ENCODE results near the gene RPH3AL. TPM values are rescaled to one million over a fixed set of nuclear protein-coding genes. Genes with fewer than 3 reads are reported as not detected.

Gene RPH3AL
- total and polyA plus RNA-seq, 4 experiments from 2014 or later: 1.7 to 5.9 (median 4.0) TPM

DNA sequence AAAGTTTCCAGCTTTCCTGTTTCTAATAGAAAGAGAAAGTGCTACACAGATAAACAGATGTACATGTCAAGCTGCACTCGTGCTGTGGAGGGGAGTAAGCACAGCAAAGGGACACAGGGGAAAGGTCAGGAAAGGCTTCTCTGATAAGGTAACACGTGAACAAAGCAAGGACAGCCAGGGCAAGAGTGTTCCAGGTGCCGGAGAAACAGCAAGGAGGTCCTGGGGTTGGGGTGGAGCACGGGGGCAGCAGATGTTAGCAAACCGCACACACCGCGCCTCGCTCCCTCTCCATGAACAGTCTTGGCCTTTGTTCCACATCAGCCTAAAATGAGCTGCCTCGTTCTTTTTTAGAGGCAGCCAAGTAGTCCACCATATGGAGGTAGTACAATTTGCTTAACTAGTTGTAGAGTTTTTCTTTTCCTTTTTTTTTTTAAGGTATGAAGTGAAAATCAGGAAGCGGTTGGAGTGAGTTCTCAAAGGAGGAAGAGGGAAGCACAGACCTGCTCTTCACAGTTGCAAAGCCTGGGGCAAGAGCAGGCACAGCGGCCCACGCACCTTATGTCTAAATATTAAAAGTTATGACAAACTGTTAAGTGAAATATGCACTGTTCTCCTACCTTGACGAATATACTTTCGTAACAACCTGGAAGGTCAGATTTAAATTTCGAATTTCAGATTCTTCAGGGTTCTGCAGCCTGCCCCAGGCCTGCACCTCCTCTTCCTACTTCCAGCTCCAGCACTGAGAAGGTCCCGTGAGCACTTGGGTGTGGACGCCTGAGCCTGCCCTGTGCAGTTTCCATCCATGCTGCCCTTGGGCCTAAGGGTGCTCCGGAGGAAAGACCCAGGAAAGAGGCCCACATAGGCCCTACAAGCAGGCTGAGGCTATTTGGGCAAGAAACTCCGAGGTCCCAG lies 41.5 kb upstream of the RPH3AL start:
- no peak overlapping the region for H3K4me3 ChIP-seq (ENCODE audit: low read length in 2 of 2)
- ChIA-PET POLR2A (ENCODE audit: partially characterized antibody) (interaction anchor here (1.1 kb wide), 1 partner anchor 18 kb away, joined by 3 read pairs; no protein-coding TSS in a partner anchor), CTCF (ENCODE audit: partially characterized antibody) (interaction anchor here (0.8 kb wide), 1 partner anchor 18 kb away, joined by 3 read pairs; no protein-coding TSS in a partner anchor)
- no peak overlapping the region for H3K27ac ChIP-seq (ENCODE audit: low read depth, low read length)
- intact Hi-C loops (cut with micrococcal nuclease): loop anchor here (10.0 kb wide), 1 partner anchor 311 kb away; no protein-coding TSS in a partner anchor
- peaks cover 3 to 10% of the 10 kb centered on the region in 2 donors for H3K36me3 Mint-ChIP-seq
- H3K4me1 Mint-ChIP-seq: peaks cover 0 to 4% (median 0%) of the 10 kb centered on the region in 4 donors
- H3K9me3 Mint-ChIP-seq: no peaks in the 10 kb centered on the region
- no peak for DNase-seq
- H3K36me3 ChIP-seq (ENCODE audit: insufficient read depth, low read length): peaks cover 5% of the 10 kb centered on the region
- H3K27me3 Mint-ChIP-seq: no peaks in the 10 kb centered on the region
- no peaks in the 10 kb centered on the region for H3K9me3 ChIP-seq (ENCODE audit: control insufficient read depth in 1 of 2, low read length in 2 of 2)
- H3K4me1 ChIP-seq (ENCODE audit: insufficient read depth, low read length): peaks cover 3% of the 10 kb centered on the region
- H3K4me3 Mint-ChIP-seq: no peak overlapping the region
- no peaks in the 10 kb centered on the region for H3K27me3 ChIP-seq (ENCODE audit: insufficient read depth, low read length)
- H3K27ac Mint-ChIP-seq: peak overlapping the region in 4 of 7 donors; percentile 24 to 83 (median 41)

DNA sequence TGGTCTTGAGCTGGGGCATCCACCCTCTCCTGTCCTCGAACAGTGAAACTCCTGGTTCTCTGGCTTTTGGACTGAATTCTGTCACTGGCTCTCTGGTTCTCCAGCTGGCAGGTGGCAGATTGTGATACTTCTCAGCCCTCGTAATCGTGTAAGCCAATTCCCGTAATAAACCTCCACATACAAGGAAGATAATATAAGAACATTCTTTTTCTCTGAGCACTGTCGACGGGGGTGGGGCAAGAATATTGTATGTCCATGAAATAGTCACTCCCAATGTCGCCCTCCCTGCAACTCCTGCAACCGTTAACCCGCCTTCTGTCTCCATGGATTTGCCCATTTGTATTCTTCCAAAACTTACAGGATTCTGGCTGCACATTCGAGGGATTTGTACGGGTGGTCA lies 39.2 kb upstream of the RPH3AL start:
- Mint-ChIP-seq H3K27me3 (peaks cover 0 to under 1% of the 10 kb centered on the region in 2 donors), H3K9me3 (no peaks in the 10 kb centered on the region), H3K4me1 (peaks cover under 1 to 4% (median 2%) of the 10 kb centered on the region in 4 donors), H3K27ac (peak overlapping the region in 1 of 7 donors; percentile 61), H3K36me3 (peaks cover 0 to 4% of the 10 kb centered on the region in 2 donors), H3K4me3 (no peak overlapping the region)
- Histone ChIP-seq H3K27me3 (ENCODE audit: insufficient read depth, low read length) (no peaks in the 10 kb centered on the region), H3K27ac (ENCODE audit: low read depth, low read length) (no peak overlapping the region), H3K9me3 (ENCODE audit: control insufficient read depth in 1 of 2, low read length in 2 of 2) (no peaks in the 10 kb centered on the region), H3K4me3 (ENCODE audit: low read length in 2 of 2) (no peak overlapping the region), H3K36me3 (ENCODE audit: insufficient read depth, low read length) (peaks cover 1% of the 10 kb centered on the region), H3K4me1 (ENCODE audit: insufficient read depth, low read length) (peaks cover 3% of the 10 kb centered on the region)
- intact Hi-C loops (cut with micrococcal nuclease): loop anchor here (10.0 kb wide), 1 partner anchor 313 kb away; no protein-coding TSS in a partner anchor
- DNase-seq: no peak
- ChIA-PET POLR2A (ENCODE audit: partially characterized antibody) (no interaction called here), CTCF (ENCODE audit: partially characterized antibody) (no interaction called here)

DNA sequence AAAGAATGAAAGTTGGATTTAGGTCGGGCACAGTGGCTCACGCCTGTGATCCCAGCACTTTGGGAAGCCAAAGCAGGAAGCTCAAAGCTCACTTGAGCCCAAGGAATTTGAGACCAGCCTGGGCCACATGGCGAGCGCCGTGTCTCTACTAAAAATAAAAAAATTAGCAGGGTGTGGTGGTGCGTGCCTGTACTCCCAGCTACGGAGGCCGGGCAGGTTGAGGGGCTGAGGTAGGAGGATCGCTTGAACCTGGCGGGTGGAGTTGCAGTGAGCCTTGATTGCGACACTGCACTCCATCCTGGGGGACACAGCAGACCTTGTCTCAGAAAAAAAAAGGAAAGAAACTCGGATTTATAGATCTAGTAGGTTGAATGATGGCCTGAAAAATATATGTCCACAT lies 37.4 kb upstream of the RPH3AL start:
- Mint-ChIP-seq H3K27me3 (peaks cover 1 to 3% of the 10 kb centered on the region in 2 donors), H3K27ac (no peak overlapping the region), H3K9me3 (no peaks in the 10 kb centered on the region), H3K36me3 (peaks cover 0 to 2% of the 10 kb centered on the region in 2 donors), H3K4me3 (no peak overlapping the region), H3K4me1 (peaks cover 5 to 8% (median 7%) of the 10 kb centered on the region in 4 donors)
- ChIA-PET CTCF (ENCODE audit: partially characterized antibody) (no interaction called here), POLR2A (ENCODE audit: partially characterized antibody) (no interaction called here)
- Histone ChIP-seq H3K4me1 (ENCODE audit: insufficient read depth, low read length) (peaks cover 8% of the 10 kb centered on the region), H3K27me3 (ENCODE audit: insufficient read depth, low read length) (peaks cover 3% of the 10 kb centered on the region), H3K36me3 (ENCODE audit: insufficient read depth, low read length) (no peaks in the 10 kb centered on the region), H3K4me3 (ENCODE audit: low read length in 2 of 2) (no peak overlapping the region), H3K27ac (ENCODE audit: low read depth, low read length) (no peak overlapping the region), H3K9me3 (ENCODE audit: control insufficient read depth in 1 of 2, low read length in 2 of 2) (no peaks in the 10 kb centered on the region)
- DNase-seq: no peak
- intact Hi-C loops (cut with micrococcal nuclease): loop anchor here (10.0 kb wide), 1 partner anchor 315 kb away; no protein-coding TSS in a partner anchor

DNA sequence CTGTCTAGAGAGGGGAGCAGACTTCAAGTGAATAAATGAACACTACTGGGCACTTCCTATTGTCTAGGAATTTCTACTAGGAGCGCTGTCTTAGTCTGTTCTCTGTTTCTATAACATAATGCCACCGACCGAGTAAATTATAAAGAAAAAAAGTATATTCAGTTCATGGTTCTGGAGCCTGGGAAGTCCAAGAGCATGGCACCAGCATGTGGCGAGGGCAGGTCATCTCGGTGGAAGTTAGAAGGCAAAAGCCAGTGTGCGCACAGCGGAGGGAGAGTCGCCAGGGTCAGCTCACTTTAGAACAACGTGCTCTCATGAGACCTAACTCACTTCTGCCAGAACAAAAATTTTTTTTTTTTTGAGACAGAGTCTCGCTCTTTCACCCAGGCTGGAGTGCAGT lies 35.5 kb upstream of the RPH3AL start:
- intact Hi-C loops (cut with micrococcal nuclease): loop anchor here (10.0 kb wide), 1 partner anchor 53 kb away; no protein-coding TSS in a partner anchor
- H3K27ac Mint-ChIP-seq: peak overlapping the region in 2 of 7 donors; percentile 25 to 70
- H3K9me3 Mint-ChIP-seq: no peaks in the 10 kb centered on the region
- ChIA-PET CTCF (ENCODE audit: partially characterized antibody) (interaction anchor here (1.0 to 2.0 kb wide), 2 partner anchors 24 to 593 kb away, joined by 3 to 6 read pairs; no protein-coding TSS in a partner anchor), POLR2A (ENCODE audit: partially characterized antibody) (no interaction called here)
- peaks cover 0 to 2% of the 10 kb centered on the region in 2 donors for H3K36me3 Mint-ChIP-seq
- no peak overlapping the region for H3K27ac ChIP-seq (ENCODE audit: low read depth, low read length)
- H3K4me1 ChIP-seq (ENCODE audit: insufficient read depth, low read length): peaks cover 5% of the 10 kb centered on the region
- DNase-seq: no peak
- no peaks in the 10 kb centered on the region for H3K9me3 ChIP-seq (ENCODE audit: control insufficient read depth in 1 of 2, low read length in 2 of 2)
- H3K4me1 Mint-ChIP-seq: peaks cover 6 to 22% (median 11%) of the 10 kb centered on the region in 4 donors
- peak overlapping the region in 5 of 8 donors; percentile 6 to 66 (median 40) for H3K4me3 Mint-ChIP-seq
- no peak overlapping the region for H3K4me3 ChIP-seq (ENCODE audit: low read length in 2 of 2)
- peaks cover 3% of the 10 kb centered on the region for H3K27me3 ChIP-seq (ENCODE audit: insufficient read depth, low read length)
- peaks cover 3% of the 10 kb centered on the region in 2 donors for H3K27me3 Mint-ChIP-seq
- H3K36me3 ChIP-seq (ENCODE audit: insufficient read depth, low read length): no peaks in the 10 kb centered on the region

DNA sequence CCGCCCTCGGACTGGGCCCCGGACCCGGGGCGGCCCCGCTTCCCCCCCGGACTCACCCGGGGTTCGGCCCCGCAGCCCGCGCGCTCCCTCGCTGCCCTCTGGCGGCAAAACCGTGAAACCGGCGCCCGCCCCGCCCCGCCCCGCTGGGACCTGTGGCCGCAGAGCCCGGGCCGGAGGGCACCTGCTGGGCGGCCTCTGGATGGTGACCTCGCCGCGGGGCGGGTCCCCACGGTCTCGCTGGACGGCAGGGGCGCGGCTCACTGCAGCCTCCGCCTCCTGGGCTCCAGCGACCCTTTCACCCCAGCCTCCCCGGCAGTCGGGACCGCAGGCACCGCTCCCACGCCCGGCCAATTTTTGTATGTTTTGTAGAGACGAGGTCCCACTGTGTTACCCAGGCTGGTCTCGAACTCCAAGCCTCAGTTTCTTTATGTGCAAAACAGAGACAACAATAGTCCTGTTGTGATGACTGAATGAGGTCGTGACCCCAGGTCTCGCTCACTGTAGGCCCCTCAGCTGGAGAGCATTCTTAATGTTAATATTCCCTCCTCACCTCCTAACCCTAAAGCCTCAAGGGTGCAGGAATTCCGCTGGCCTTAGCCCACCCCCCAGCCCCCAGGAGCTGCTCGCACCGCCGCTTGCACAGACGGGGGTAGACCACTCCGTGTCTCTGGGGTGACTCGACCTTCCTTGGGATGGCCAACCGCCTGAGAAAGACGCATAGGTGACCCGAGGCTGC lies 33.7 kb upstream of the RPH3AL start:
- Histone ChIP-seq H3K9me3 (ENCODE audit: control insufficient read depth in 1 of 2, low read length in 2 of 2) (no peaks in the 10 kb centered on the region), H3K4me3 (ENCODE audit: low read length in 2 of 2) (no peak overlapping the region), H3K27me3 (ENCODE audit: insufficient read depth, low read length) (peaks cover 3% of the 10 kb centered on the region), H3K36me3 (ENCODE audit: insufficient read depth, low read length) (no peaks in the 10 kb centered on the region), H3K4me1 (ENCODE audit: insufficient read depth, low read length) (peaks cover 5% of the 10 kb centered on the region), H3K27ac (ENCODE audit: low read depth, low read length) (no peak overlapping the region)
- Mint-ChIP-seq H3K36me3 (peaks cover 2 to 3% of the 10 kb centered on the region in 2 donors), H3K4me3 (peak overlapping the region; percentile 82 to 89 (median 86)), H3K27me3 (peaks cover 3% of the 10 kb centered on the region in 2 donors), H3K4me1 (peaks cover 11 to 39% (median 15%) of the 10 kb centered on the region in 4 donors), H3K27ac (peak overlapping the region in 6 of 7 donors; percentile 20 to 88 (median 72)), H3K9me3 (no peaks in the 10 kb centered on the region)
- peak; percentile 43 to 61 (median 53) for DNase-seq
- ChIA-PET CTCF (ENCODE audit: partially characterized antibody) (interaction anchor here (0.6 to 2.0 kb wide), 10 partner anchors 9 to 610 kb away, joined by 3 to 6 read pairs (median 3); partner anchors contain the start of gene TIMM22), POLR2A (ENCODE audit: partially characterized antibody) (interaction anchor here (0.8 kb wide), 1 partner anchor 242 kb away, joined by 3 read pairs; no protein-coding TSS in a partner anchor)
- intact Hi-C loops (cut with micrococcal nuclease): loop anchor here (1.0 to 10.0 kb wide), 2 partner anchors 52 to 242 kb away; no protein-coding TSS in a partner anchor

DNA sequence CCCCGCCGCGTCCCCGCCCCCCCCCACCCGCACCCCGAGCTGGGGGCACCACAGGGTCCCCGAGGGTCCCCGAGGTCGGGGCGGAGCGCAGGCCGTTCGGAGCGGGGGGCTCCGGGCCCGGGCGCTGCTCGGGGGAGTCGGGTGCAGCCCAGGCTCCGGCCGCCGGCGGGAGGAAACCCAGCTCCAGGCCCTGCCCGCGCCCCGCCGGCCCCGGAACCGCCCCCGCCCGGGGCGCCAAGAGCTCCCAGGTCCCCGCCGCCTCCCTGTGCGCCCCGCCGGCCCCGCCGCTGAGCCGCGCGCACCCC lies 33.2 kb upstream of the RPH3AL start:
- Mint-ChIP-seq H3K36me3 (peaks cover 2 to 3% of the 10 kb centered on the region in 2 donors), H3K27ac (no peak overlapping the region), H3K27me3 (peaks cover 3% of the 10 kb centered on the region in 2 donors), H3K4me3 (no peak overlapping the region), H3K9me3 (no peaks in the 10 kb centered on the region), H3K4me1 (peaks cover 11 to 40% (median 16%) of the 10 kb centered on the region in 4 donors)
- H3K36me3 ChIP-seq (ENCODE audit: insufficient read depth, low read length): no peaks in the 10 kb centered on the region
- no peaks in the 10 kb centered on the region for H3K9me3 ChIP-seq (ENCODE audit: control insufficient read depth in 1 of 2, low read length in 2 of 2)
- ChIA-PET CTCF (ENCODE audit: partially characterized antibody) (interaction anchor here (1.1 kb wide), 3 partner anchors 26 to 315 kb away, joined by 3 to 4 read pairs (median 3); no protein-coding TSS in a partner anchor), POLR2A (ENCODE audit: partially characterized antibody) (interaction anchor here (0.6 to 0.8 kb wide), 2 partner anchors 19 to 241 kb away, joined by 3 to 4 read pairs; no protein-coding TSS in a partner anchor)
- intact Hi-C loops (cut with micrococcal nuclease): loop anchor here (1.0 to 10.0 kb wide), 2 partner anchors 51 to 241 kb away; no protein-coding TSS in a partner anchor
- no peak for DNase-seq
- no peak overlapping the region for H3K27ac ChIP-seq (ENCODE audit: low read depth, low read length)
- peaks cover 5% of the 10 kb centered on the region for H3K4me1 ChIP-seq (ENCODE audit: insufficient read depth, low read length)
- H3K27me3 ChIP-seq (ENCODE audit: insufficient read depth, low read length): peaks cover 3% of the 10 kb centered on the region
- H3K4me3 ChIP-seq (ENCODE audit: low read length in 2 of 2): no peak overlapping the region

Measured in CD4-positive, alpha-beta memory T cell (primary cell).